Endothelial cell of umbilical vein (primary cell): ENCODE results near the gene PSTPIP1. TPM values are rescaled to one million over a fixed set of nuclear protein-coding genes. Genes with fewer than 3 reads are reported as not detected.

ENCODE experiments used
- BruUV-seq: library from RNA; stranded (reverse); fragments of 400-500 nt; replicated peaks from 2 replicates; lab custom pipeline; 2021; lab: Mats Ljungman, UMichigan
- CTCF ChIA-PET: fragments of 300-600, 350-600 bp; sonication (Branson Sonifier 250); formaldehyde crosslinking; loops from one replicate; lab custom pipeline; 2021; ENCODE audit warnings: antibody characterized with exemption, inconsistent platforms; lab: Charles Lee
- POLR2A ChIA-PET: fragments of 300-600, 350-600 bp; sonication (Branson Sonifier 250); formaldehyde crosslinking; loops from one replicate; lab custom pipeline; 2021; ENCODE audit warnings: antibody characterized with exemption, inconsistent platforms; lab: Charles Lee
- DNase-seq: peaks from one replicate; pipeline ENCODE4 v3.0.0-alpha.2; 2011; ENCODE audit warnings: low read depth, low spot score
- FAIRE-seq: peaks from 2 replicates; lab custom pipeline; 2011; peaks lifted over from hg19 to GRCh38; lab: Jason Lieb, UNC
- H2AFZ ChIP-seq: 2 replicates; pipeline ENCODE4 v1.6.0; 2012; ENCODE audit warnings: low read depth, low read length, control low read depth, inconsistent platforms
- H3K27ac ChIP-seq: 2 replicates; pipeline ENCODE4 v1.5.1; 2011; ENCODE audit warnings: low read depth, mild to moderate bottlenecking, control low read depth, low read length, moderate library complexity; ENCODE audit not compliant: insufficient read depth
- H3K27me3 ChIP-seq, 2 experiments: 2 replicates each; pipeline versions ENCODE4 v1.6.0 to v1.6.1; 2011; ENCODE audit warnings: low read length in 2 of 2, mixed read lengths in 1 of 2; ENCODE audit not compliant: control insufficient read depth in 2 of 2, insufficient read depth in 2 of 2
- H3K36me3 ChIP-seq, 2 experiments: 2 replicates in 1 of 2; 3 replicates in 1 of 2; pipeline ENCODE4 v1.5.1; 2011; ENCODE audit warnings: low read length in 2 of 2, mild to moderate bottlenecking in 1 of 2, moderate library complexity in 1 of 2; ENCODE audit not compliant: control insufficient read depth in 2 of 2, insufficient read depth in 2 of 2; ENCODE audit errors: extremely low read depth in 1 of 2
- H3K4me1 ChIP-seq: 3 replicates; pipeline ENCODE4 v1.5.1; 2011; ENCODE audit warnings: mild to moderate bottlenecking, low read length; ENCODE audit not compliant: control insufficient read depth, insufficient read depth; ENCODE audit errors: extremely low read depth
- H3K4me2 ChIP-seq: 2 replicates; pipeline ENCODE4 v1.6.1; 2011; ENCODE audit warnings: low read length, control low read depth, mixed read lengths; ENCODE audit not compliant: insufficient read depth
- H3K4me3 ChIP-seq, 3 experiments: fragments of 200-600 bp in 1 of 3; sonication (generic), shearing (Covaris generic) in 1 of 3; replicated peaks in 1 of 3; 2 replicates each; pipeline ENCODE4 v1.5.1; 2011 to 2016; ENCODE audit warnings: control low read depth in 3 of 3, low read length in 3 of 3, mild to moderate bottlenecking in 2 of 3, inconsistent platforms in 1 of 3, low read depth in 1 of 3, moderate library complexity in 1 of 3; ENCODE audit not compliant: insufficient read depth in 1 of 3
- H3K79me2 ChIP-seq: 2 replicates; pipeline ENCODE4 v1.6.0; 2012; ENCODE audit warnings: low read length, inconsistent platforms; ENCODE audit not compliant: control insufficient read depth, insufficient read depth
- H3K9ac ChIP-seq: replicated peaks from 2 replicates; pipeline ENCODE3; 2011; ENCODE audit warnings: low read length, control low read depth; ENCODE audit not compliant: insufficient read depth; ENCODE audit errors: extremely low read depth
- H3K9me1 ChIP-seq: replicated peaks from 3 replicates; pipeline ENCODE4 v1.6.0; 2011; ENCODE audit warnings: mild to moderate bottlenecking, low read length; ENCODE audit not compliant: control insufficient read depth, insufficient read depth; ENCODE audit errors: extremely low read depth
- H3K9me3 ChIP-seq: replicated peaks from 2 replicates; pipeline ENCODE4 v1.5.1; 2012; ENCODE audit warnings: low read length, inconsistent platforms; ENCODE audit not compliant: control insufficient read depth, insufficient read depth
- H4K20me1 ChIP-seq: replicated peaks from 2 replicates; pipeline ENCODE3; 2011; ENCODE audit warnings: mild to moderate bottlenecking, low read length; ENCODE audit not compliant: control insufficient read depth, insufficient read depth; ENCODE audit errors: extremely low read depth
- EZH2 ChIP-seq: IDR thresholded peaks from 2 replicates; pipeline ENCODE4 v1.6.1; 2012; ENCODE audit warnings: borderline replicate concordance, low read depth, mild to moderate bottlenecking, moderate library complexity, low read length, inconsistent platforms; ENCODE audit not compliant: severe bottlenecking
- FOS ChIP-seq: IDR thresholded peaks from 2 replicates; pipeline ENCODE4 v1.6.1; 2011; ENCODE audit warnings: mild to moderate bottlenecking, low read length, moderate library complexity, borderline replicate concordance; ENCODE audit not compliant: insufficient read depth
- GATA2 ChIP-seq: IDR thresholded peaks from 2 replicates; pipeline ENCODE4 v1.7.0; 2011; ENCODE audit warnings: low read depth, mild to moderate bottlenecking, moderate library complexity, mixed read lengths, low read length; ENCODE audit not compliant: insufficient read length, insufficient read depth
- MYC ChIP-seq: IDR thresholded peaks from one replicate; pipeline ENCODE4 v1.6.1; 2011; ENCODE audit warnings: mild to moderate bottlenecking, low read depth, low read length
- POLR2AphosphoS5 ChIP-seq: IDR thresholded peaks from 2 replicates; pipeline ENCODE4 v1.6.1; 2012; ENCODE audit warnings: low read depth, mild to moderate bottlenecking, control low read depth, low read length, moderate library complexity; ENCODE audit not compliant: insufficient read depth
- dilution Hi-C: fragments of 300-500 bp; cut with MboI; formaldehyde crosslinking; loops from one replicate; pipeline ENCODE4 v1.15.0; 2019; ENCODE audit warnings: low sequenced_read_pairs; ENCODE audit not compliant: extremely low pct_ligation_motif_present
- intact Hi-C: fragments of 100-400 bp; cut with micrococcal nuclease; formaldehyde crosslinking; loops from one replicate; pipeline ENCODE4 v1.10.0; 2022
- polyA plus RNA-seq, 4 experiments: library from polyadenylated mRNA; depleted of rRNA in 3 of 4; stranded (reverse) in 3 of 4; unstranded in 1 of 4; fragments of >200 nt; gene quantifications; 2 replicates each; pipeline versions ENCODE4 v1.2.1 to v1.2.3, GENCODE V29; 2011 to 2012; ENCODE audit warnings: missing spikeins in 1 of 4
- total RNA-seq: library from RNA; stranded (reverse); gene quantifications from 2 replicates; pipeline ENCODE4 v1.2.3, GENCODE V29; 2021
- TF ChIP-seq, protein P1 (sequence below), 2 donors: IDR thresholded peaks; 1 replicate in 1 of 2; 2 replicates in 1 of 2; pipeline ENCODE4 v1.5.1; 2011; ENCODE audit warnings: low read length in 2 of 2, mild to moderate bottlenecking in 2 of 2, moderate library complexity in 2 of 2, control low read depth in 1 of 2, inconsistent platforms in 1 of 2, low read depth in 1 of 2; ENCODE audit not compliant: insufficient read depth in 1 of 2; ENCODE audit errors: extremely low read depth in 1 of 2

Gene PSTPIP1
- total and polyA plus RNA-seq, 2 donors (not counting 3 experiments of a cell fraction or from before 2014, with no cell fraction given), result not detected

GRCh38 chr15:76983590-76984375 lies 11.1 kb upstream of the PSTPIP1 start:
- no peak overlapping the region for H3K4me3 ChIP-seq
- DNase-seq (no peak), FAIRE-seq (no peak)
- H3K36me3 ChIP-seq, result no peaks in the 10 kb centered on the region
- no peaks in the 10 kb centered on the region for H3K27me3 ChIP-seq
- TF ChIP-seq FOS, result no peak
- no peak for TF ChIP-seq MYC
- H3K4me1 ChIP-seq, result no peaks in the 10 kb centered on the region
- H4K20me1 ChIP-seq, result no peaks in the 10 kb centered on the region
- ChIA-PET CTCF (interaction anchor here (1.2 to 4.5 kb wide), 2 partner anchors 11 to 12 kb away, joined by 3 to 25 read pairs; no protein-coding TSS in a partner anchor), POLR2A (no interaction called here)
- no peaks in the 10 kb centered on the region for H3K79me2 ChIP-seq
- no peak overlapping the region for H3K27ac ChIP-seq
- BruUV-seq, result no TSS peak
- no peak overlapping the region for H2AFZ ChIP-seq
- no peak overlapping the region for H3K4me2 ChIP-seq
- intact Hi-C loops (no loop called here), dilution Hi-C loops (no loop called here)
- no peaks in the 10 kb centered on the region for H3K9me1 ChIP-seq
- H3K9ac ChIP-seq, result no peak overlapping the region
- no peaks in the 10 kb centered on the region for H3K9me3 ChIP-seq

DNA sequence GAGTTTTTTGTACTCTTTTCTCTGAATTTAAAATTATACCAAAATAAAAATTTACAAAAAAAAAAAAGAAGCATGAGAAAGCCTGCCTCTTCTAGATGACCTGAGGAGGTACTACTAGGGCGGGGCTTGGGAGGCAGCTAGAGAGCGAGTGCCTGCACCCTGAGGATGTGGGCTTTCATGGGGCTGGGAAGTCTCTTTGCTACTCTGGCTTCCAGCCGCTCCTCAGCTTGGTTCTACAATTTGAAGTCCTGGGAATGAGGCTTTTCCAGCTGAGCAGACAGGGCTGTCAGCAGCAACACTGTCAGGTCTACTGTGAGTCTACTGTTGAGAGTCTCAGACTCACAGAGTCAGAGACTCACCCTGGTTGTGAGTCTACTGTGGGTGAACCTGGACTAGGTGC lies 8.2 kb upstream of the PSTPIP1 start:
- H3K4me1 ChIP-seq, result no peaks in the 10 kb centered on the region
- DNase-seq, result no peak
- ChIA-PET POLR2A (interaction anchor here (0.7 kb wide), 1 partner anchor 17 kb away, joined by 3 read pairs; no protein-coding TSS in a partner anchor), CTCF (no interaction called here)
- no peak overlapping the region for H3K27ac ChIP-seq
- no TSS peak for BruUV-seq
- TF ChIP-seq GATA2 (no peak), FOS (no peak), POLR2AphosphoS5 (no peak), EZH2 (no peak)
- TF ChIP-seq, protein P1, sequence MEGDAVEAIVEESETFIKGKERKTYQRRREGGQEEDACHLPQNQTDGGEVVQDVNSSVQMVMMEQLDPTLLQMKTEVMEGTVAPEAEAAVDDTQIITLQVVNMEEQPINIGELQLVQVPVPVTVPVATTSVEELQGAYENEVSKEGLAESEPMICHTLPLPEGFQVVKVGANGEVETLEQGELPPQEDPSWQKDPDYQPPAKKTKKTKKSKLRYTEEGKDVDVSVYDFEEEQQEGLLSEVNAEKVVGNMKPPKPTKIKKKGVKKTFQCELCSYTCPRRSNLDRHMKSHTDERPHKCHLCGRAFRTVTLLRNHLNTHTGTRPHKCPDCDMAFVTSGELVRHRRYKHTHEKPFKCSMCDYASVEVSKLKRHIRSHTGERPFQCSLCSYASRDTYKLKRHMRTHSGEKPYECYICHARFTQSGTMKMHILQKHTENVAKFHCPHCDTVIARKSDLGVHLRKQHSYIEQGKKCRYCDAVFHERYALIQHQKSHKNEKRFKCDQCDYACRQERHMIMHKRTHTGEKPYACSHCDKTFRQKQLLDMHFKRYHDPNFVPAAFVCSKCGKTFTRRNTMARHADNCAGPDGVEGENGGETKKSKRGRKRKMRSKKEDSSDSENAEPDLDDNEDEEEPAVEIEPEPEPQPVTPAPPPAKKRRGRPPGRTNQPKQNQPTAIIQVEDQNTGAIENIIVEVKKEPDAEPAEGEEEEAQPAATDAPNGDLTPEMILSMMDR (IDR thresholded peaks at IDR 0.05; ENCODE audit: extremely low read depth in 1 of 2, insufficient read depth in 1 of 2, low read depth in 1 of 2, low read length in 2 of 2), result no peak
- no peaks in the 10 kb centered on the region for H3K9me3 ChIP-seq
- no peak overlapping the region for H3K4me3 ChIP-seq
- no peak for FAIRE-seq
- no peak overlapping the region for H3K4me2 ChIP-seq
- intact Hi-C loops (no loop called here), dilution Hi-C loops (no loop called here)
- H4K20me1 ChIP-seq, result no peaks in the 10 kb centered on the region
- H3K9ac ChIP-seq, result no peak overlapping the region
- H2AFZ ChIP-seq, result no peak overlapping the region
- H3K79me2 ChIP-seq, result no peaks in the 10 kb centered on the region
- H3K36me3 ChIP-seq, result no peaks in the 10 kb centered on the region
- peaks cover 0 to 2% of the 10 kb centered on the region in 2 experiments for H3K27me3 ChIP-seq
- H3K9me1 ChIP-seq, result no peaks in the 10 kb centered on the region
